ENCODE measurements around the gene ZNF581.

The ZNF581 gene

DNA sequence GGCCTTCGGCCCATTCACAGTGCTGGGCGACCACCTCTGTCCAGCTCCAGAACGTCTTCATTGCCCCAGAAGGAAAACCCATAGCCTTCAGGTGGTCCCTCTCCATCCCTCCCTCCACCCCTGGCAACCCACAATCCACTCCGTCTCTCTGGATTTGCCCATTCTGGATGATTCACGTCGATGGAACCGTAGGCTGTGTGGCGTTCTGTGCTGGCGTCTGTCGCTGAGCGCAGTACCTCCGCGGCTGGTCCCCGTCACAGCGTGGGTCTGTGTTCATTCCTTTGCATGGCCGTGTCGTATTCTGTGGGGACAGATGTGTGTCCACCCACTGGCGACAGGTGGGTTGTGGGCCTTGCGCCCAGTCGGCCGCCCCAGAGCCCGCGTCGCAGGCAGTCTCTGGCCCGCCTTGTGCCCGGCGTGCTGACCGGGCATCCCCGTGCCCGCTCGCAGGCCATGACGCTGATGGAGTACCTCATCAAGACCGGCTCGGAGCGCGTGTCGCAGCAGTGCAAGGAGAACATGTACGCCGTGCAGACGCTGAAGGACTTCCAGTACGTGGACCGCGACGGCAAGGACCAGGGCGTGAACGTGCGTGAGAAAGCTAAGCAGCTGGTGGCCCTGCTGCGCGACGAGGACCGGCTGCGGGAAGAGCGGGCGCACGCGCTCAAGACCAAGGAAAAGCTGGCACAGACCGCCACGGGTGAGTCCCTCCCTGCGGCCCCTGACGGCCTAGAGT is 41.7 kb downstream of the ZNF581 start:
- DNase-seq: no peak

- no peak for DNase-seq
Measured at GRCh38 chr19:55685776-55686175, 42.3 kb downstream of the ZNF581 start.

DNA sequence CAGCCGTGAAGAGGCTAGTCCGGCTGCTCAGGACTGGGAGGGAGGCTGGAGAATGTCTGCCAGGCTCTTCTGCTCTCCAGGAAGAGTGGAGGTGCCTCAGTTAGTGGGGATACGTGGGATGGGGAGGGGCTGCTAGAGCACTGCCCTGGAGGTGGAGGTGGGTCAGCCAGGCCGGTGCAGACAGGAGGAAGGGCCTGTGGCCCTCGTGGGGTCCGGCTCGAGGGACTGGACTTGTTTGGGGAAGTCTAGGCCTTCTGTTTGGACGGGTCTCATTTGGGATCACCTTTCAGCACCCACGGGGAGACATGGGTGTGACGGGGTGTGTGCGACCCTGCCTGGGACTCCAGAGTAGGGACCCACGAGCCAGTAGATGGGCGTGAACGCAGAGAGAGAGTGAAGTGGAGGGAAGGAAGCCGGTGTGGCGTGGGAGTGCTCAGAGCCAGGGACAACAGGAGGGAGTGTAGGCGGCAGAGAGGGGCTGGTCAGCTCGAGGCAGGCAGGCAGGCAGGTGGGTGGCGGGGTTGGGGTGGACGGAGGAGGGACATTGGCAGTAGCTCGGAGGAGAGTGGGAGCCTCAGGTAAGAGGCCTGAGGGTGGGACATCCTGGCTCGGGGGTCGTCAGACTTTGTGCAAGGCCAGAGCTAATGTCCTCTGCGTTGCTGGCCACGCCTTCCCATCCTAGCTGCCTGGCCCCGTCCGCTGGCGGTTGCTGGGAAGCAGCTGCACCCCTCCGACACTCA is 43.0 kb downstream of the ZNF581 start:
- DNase-seq: no peak

- DNase-seq: no peak
Measured at GRCh38 chr19:55687281-55688201, 44.1 kb downstream of the ZNF581 start.

DNA sequence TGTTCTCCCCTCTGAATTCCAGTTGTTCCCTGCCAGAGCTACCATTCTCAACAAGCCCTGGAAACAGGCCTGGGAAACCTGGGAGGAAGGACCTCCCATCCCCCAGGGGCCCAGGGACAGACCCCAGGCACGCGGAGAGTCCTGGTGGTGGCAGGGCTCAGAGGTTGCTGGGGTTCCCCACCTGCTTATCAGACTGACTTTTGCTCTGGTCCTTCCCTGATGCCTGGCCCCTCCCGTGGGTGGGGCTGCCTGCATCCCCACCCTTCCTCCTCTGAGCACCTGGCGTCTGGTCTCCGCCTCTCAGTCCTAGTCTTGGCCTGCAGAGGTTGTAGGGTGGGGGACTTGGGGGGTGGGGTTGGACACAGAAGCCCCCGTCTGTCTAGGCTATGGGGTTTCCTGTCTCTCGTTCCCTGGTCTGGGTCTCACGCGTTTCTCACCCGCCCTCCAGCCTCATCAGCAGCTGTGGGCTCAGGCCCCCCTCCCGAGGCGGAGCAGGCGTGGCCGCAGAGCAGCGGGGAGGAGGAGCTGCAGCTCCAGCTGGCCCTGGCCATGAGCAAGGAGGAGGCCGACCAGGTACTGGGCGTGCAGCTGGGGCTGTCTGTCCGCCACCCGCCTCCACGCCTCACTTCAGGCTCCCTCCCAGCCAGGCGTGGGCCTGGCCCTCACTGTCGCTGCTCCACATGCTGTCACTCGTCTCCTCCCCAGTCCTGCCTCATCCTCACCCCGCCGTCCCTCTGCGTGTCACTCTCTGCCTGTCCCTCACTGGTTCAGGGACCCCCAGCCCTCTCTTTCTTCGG is 45.2 kb downstream of the ZNF581 start:
- DNase-seq: no peak

GRCh38 chr19:55689411-55690108 is 46.1 kb downstream of the ZNF581 start:
- DNase-seq: no peak

- no peak for DNase-seq
Measured at GRCh38 chr19:55690109-55690768, 46.8 kb downstream of the ZNF581 start.

DNA sequence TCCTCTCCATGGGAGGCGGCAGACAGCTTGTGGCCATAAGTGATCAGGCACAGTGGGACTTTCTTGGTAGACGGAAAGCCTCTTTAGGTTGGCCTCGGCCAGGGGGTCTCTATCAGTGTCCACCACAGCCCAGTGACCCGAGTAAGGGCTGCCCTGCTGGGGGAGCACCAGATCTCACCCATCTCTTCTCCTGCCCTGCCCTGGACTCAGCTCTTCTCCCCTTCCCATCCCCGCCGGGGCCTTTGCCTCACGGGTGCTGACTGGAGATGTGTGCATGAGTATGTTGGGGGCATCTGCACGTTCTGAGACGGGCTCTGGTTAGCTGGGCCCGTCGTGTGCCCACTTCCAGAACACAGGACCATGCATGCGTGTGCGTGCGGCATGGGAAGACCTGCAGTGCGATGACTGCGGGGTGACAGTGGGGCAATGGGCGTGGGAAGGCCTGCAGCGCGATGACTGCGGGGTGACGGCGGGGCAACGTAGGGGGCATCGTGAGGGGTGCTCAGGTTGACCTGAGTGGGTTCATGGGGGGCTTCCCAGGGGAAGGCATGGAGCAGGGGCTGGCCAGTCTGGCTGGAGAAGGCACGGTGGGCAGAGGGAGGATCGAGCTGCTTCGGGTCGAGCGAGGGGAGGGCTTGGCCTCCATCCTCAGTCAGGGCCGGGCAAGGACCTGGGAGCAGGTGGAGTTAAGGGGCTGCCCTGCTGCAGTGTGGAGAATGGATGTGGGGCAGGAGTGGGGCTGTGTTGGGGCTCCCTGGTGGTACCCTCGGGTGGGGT is 47.5 kb downstream of the ZNF581 start:
- DNase-seq: no peak

DNA sequence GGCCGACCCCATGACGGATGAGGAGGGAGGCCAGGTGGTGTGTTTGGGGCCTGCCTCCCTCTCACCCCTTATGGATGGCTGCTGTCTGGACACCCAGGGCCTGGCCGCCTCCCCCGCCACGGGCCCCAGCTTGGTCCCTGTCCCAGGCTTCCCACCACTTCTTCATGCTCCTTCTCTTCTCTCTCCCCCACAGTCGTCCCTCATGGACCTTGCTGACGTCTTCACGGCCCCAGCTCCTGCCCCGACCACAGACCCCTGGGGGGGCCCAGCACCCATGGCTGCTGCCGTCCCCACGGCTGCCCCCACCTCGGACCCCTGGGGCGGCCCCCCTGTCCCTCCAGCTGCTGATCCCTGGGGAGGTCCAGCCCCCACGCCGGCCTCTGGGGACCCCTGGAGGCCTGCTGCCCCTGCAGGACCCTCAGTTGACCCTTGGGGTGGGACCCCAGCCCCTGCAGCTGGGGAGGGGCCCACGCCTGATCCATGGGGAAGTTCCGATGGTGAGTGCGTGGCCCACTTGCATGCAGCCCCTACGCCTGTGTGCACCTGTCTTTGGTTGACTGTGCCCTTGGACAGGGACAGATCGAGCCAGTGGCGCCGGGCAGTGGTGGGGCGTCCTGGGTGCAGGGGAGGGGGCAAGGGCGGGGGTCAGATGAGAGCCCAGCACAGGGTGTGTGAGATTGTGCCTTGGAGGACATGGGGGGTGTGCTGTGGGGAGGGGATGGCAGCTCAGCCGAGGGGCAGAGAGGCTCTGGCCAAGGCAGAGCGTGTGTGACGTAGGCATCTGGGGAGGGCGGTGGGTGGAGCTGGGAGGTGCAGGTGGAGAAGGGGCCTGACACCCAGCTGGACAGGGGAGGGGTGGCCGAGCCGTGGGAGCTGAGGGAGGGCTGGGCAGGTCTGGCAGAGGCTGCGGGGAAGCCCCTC is 48.4 kb downstream of the ZNF581 start:
- no peak for DNase-seq

- no peak for DNase-seq
Measured at GRCh38 chr19:55692681-55693081, 49.2 kb downstream of the ZNF581 start.

DNA sequence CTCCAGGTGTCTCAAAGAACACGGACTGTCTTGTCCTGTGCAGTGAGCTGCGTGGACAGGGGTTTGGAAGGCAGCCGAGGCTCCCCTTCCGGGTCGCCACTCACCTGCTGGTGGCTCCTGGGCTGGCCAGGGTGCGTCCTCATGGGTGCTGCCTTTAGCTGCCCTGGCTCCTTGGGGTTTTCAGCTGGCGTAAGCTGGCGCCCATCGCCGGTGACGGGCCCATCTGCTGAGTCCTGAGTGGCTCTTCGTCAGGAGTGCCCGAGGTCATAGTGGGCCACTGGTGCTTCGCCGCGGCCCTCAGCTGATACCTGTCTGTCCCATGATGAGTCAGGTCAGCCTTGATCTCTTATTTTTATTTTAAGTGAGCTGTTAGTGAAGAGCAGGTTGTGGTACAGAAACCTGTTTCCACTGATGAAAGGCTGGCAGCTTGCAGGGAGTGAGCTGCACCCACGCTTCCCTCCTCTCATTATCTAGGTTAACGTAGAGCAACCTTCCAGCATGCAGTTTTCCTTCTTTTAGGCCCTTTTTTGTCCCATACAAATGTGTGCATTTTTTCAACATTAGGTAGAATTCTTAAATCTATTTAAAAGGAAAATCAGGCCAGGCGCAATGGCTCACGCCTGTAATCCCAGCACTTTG is 50.0 kb downstream of the ZNF581 start:
- no peak for DNase-seq

- DNase-seq: no peak
Measured at GRCh38 chr19:55694241-55694655, 50.8 kb downstream of the ZNF581 start.

DNA sequence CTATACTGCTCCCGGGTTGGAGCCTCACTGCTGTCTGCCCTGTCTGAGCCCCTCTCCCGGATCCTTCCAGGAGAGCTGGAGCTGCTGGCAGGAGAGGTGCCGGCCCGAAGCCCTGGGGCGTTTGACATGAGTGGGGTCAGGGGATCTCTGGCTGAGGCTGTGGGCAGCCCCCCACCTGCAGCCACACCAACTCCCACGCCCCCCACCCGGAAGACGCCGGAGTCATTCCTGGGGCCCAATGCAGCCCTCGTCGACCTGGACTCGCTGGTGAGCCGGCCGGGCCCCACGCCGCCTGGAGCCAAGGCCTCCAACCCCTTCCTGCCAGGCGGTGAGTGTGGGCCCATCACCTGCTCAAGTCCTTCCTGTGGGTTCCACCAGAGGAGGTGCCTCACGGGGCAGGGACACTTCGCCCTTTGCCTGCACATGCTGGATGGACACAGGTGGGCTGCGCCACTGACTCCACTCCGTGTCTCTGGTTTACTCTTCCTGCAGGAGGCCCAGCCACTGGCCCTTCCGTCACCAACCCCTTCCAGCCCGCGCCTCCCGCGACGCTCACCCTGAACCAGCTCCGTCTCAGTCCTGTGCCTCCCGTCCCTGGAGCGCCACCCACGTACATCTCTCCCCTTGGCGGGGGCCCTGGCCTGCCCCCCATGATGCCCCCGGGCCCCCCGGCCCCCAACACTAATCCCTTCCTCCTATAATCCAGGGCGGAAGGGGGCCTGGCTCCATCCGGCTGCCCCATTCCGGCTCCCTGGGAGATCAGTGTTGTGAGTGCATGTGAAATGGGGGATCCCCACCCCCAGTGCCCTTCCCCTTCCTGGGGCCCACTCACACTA is 51.4 kb downstream of the ZNF581 start:
- DNase-seq: no peak

All from fibroblast of upper back skin (primary cell).